ENCODE data around the gene RRP12.

GRCh38 chr10:97358781-97359180, 42.4 kb downstream of the RRP12 start:
- no peak for TF ChIP-seq CTCF (conservative IDR thresholded peaks at IDR 0.05; ENCODE audit: low read depth, low read length)
- TF ChIP-seq EZH2 (IDR thresholded peaks at IDR 0.05; ENCODE audit: low read length, unreplicated experiment): no peak

Data from PC-3 (cell line).